SK-N-MC (cell line): ENCODE results near the gene DGUOK.

ENCODE experiments used
- EZH2 ChIP-seq: fragments of 200-600 bp; sonication (generic); IDR thresholded peaks from one replicate; pipeline ENCODE4 v1.6.1; 2017; ENCODE audit warnings: antibody characterized with exemption
- FOXP2 ChIP-seq: optimal IDR thresholded peaks from 2 replicates; pipeline ENCODE3; 2011; ENCODE audit warnings: mild to moderate bottlenecking, moderate library complexity; ENCODE audit not compliant: insufficient read depth; ENCODE audit errors: extremely low read length, control extremely low read depth

GRCh38 chr2:74001121-74001520, 74.4 kb downstream of the DGUOK start:
- TF ChIP-seq FOXP2: no peak
- TF ChIP-seq EZH2: no peak
